Right lobe of liver (tissue), 4 donors: ENCODE data around the gene NAP1L1.

Experiments
- POLR2A ChIP-seq: fragments of 450-650 bp; IDR thresholded peaks from one replicate; pipeline ENCODE4 v1.6.1; 2017; ENCODE audit warnings: antibody characterized with exemption, mild to moderate bottlenecking
- TF ChIP-seq, protein P1 (sequence below), 4 donors: fragments of 200-600 bp in 3 of 4; fragments of 450-650 bp in 1 of 4; IDR thresholded peaks; one replicate each; pipeline versions ENCODE4 v1.5.1 to v1.8.0; 2016 to 2022; ENCODE audit warnings: antibody characterized with exemption in 4 of 4, mild to moderate bottlenecking in 2 of 4
- donor health status: DM: no; HTN: no; CAD: no.
- donor health status: DM: no; HTN: no; CAD: no.
- donor health status: DM: no; HTN: yes; CAD: no.

DNA sequence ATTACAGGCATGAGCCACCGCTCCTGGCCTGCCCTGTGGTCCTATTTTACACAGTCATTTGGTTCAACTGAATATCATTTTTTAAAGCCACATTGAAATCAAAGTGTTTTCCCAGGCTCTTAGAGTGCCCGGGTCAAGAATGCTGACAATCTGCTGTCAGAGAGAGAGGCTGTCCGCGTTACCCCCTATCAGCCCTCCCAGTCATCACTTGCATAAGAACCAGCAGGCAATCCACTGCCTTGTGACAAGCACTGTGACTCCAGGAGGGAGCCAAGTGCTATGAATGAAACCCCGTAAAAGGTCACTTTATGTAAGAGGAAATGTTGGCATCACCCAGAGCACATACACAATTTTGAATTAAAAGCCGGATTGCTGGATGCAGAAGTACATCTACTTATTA lies 66.4 kb downstream of the NAP1L1 start:
- TF ChIP-seq, protein P1, sequence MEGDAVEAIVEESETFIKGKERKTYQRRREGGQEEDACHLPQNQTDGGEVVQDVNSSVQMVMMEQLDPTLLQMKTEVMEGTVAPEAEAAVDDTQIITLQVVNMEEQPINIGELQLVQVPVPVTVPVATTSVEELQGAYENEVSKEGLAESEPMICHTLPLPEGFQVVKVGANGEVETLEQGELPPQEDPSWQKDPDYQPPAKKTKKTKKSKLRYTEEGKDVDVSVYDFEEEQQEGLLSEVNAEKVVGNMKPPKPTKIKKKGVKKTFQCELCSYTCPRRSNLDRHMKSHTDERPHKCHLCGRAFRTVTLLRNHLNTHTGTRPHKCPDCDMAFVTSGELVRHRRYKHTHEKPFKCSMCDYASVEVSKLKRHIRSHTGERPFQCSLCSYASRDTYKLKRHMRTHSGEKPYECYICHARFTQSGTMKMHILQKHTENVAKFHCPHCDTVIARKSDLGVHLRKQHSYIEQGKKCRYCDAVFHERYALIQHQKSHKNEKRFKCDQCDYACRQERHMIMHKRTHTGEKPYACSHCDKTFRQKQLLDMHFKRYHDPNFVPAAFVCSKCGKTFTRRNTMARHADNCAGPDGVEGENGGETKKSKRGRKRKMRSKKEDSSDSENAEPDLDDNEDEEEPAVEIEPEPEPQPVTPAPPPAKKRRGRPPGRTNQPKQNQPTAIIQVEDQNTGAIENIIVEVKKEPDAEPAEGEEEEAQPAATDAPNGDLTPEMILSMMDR (IDR thresholded peaks at IDR 0.05), result no peak
- no peak for TF ChIP-seq POLR2A
